KMS-11 (cell line): ENCODE measurements around the gene PRSS37.

ENCODE experiments used
- H2AFZ ChIP-seq: fragments of 200-600 bp; sonication (generic); 2 replicates; pipeline ENCODE4 v1.6.1; 2016; ENCODE audit warnings: antibody characterized with exemption, mixed run types, low read depth
- H3K27ac ChIP-seq: fragments of 200-600 bp; sonication (generic); 2 replicates; pipeline ENCODE4 v1.6.1; 2016; ENCODE audit warnings: mild to moderate bottlenecking, mixed run types
- H3K27me3 ChIP-seq: fragments of 200-600 bp; sonication (generic); 2 replicates; pipeline ENCODE4 v1.6.1; 2017; ENCODE audit warnings: mild to moderate bottlenecking, low read depth, mixed run types, moderate library complexity; ENCODE audit not compliant: insufficient read depth
- H3K36me3 ChIP-seq: fragments of 200-600 bp; sonication (generic); 2 replicates; pipeline ENCODE4 v1.6.1; 2017; ENCODE audit warnings: mild to moderate bottlenecking, mixed run types; ENCODE audit not compliant: insufficient read depth
- H3K4me1 ChIP-seq: fragments of 200-600 bp; sonication (generic); 2 replicates; pipeline ENCODE4 v1.6.1; 2016; ENCODE audit warnings: mild to moderate bottlenecking, low read depth, mixed run types; ENCODE audit not compliant: poor library complexity, severe bottlenecking
- H3K4me2 ChIP-seq: fragments of 200-600 bp; sonication (generic); 2 replicates; pipeline ENCODE4 v1.7.0; 2016; ENCODE audit warnings: mild to moderate bottlenecking, mixed run types
- H3K4me3 ChIP-seq: fragments of 200-600 bp; sonication (generic); IDR thresholded peaks from 2 replicates; pipeline ENCODE4 v1.6.1; 2017; ENCODE audit warnings: low read depth, low read length, mixed read lengths; ENCODE audit not compliant: insufficient read depth
- H3K79me2 ChIP-seq: fragments of 200-600 bp; sonication (generic); 2 replicates; pipeline ENCODE4 v1.6.1; 2016; ENCODE audit warnings: low read depth, mixed run types; ENCODE audit not compliant: insufficient read depth
- H3K9ac ChIP-seq: fragments of 200-600 bp; sonication (generic); 2 replicates; pipeline ENCODE4 v1.6.1; 2016; ENCODE audit warnings: mild to moderate bottlenecking, mixed run types
- H4K20me1 ChIP-seq: fragments of 200-600 bp; sonication (generic); 2 replicates; pipeline ENCODE4 v1.6.1; 2016; ENCODE audit warnings: mild to moderate bottlenecking, mixed run types; ENCODE audit not compliant: insufficient read depth
- TF ChIP-seq, protein P1 (sequence below): fragments of 200-600 bp; sonication (generic); conservative IDR thresholded peaks from 2 replicates; pipeline ENCODE4 v1.6.1; 2017; ENCODE audit warnings: low read depth, mild to moderate bottlenecking, antibody characterized with exemption, low read length, moderate library complexity, mixed read lengths

PRSS37 gene, protein sequence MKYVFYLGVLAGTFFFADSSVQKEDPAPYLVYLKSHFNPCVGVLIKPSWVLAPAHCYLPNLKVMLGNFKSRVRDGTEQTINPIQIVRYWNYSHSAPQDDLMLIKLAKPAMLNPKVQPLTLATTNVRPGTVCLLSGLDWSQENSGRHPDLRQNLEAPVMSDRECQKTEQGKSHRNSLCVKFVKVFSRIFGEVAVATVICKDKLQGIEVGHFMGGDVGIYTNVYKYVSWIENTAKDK

DNA sequence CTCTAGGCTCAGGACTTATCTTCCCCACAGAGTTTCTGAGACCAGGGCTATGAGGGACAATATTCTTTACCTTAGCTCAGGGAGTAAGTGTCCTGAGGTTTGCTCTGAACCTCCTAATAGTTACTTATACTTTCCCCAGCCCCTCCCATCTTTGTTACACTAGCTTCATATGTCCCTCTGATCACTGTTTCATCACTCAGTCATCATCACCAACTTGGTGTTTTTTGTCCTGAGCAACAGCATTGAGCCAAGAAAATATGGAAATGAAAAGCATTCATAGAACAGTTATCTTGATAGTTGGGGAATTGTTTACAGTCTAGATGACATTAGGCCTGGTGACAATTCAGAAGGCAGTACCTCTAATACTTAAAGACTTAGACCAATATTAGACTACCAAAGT, at the start of gene PRSS37:
Gene PRSS37 (minus strand): TSS at position 101 of the 400 bp plus-strand sequence. CDS start 436 bp downstream, outside the sequence.
- Histone ChIP-seq H3K9ac (no peak within 1 kb of the TSS), H3K4me3 (no peak within 1 kb of the TSS), H3K27ac (no peak within 1 kb of the TSS), H3K4me1 (no peaks in the 10 kb centered on the region), H3K4me2 (no peak within 1 kb of the TSS), H3K27me3 (no peaks in the 10 kb centered on the region), H2AFZ (no peak within 1 kb of the TSS), H3K36me3 (no peaks in the 10 kb centered on the region), H4K20me1 (no peaks in the 10 kb centered on the region), H3K79me2 (no peaks in the 10 kb centered on the region)
- TF ChIP-seq, protein P1, sequence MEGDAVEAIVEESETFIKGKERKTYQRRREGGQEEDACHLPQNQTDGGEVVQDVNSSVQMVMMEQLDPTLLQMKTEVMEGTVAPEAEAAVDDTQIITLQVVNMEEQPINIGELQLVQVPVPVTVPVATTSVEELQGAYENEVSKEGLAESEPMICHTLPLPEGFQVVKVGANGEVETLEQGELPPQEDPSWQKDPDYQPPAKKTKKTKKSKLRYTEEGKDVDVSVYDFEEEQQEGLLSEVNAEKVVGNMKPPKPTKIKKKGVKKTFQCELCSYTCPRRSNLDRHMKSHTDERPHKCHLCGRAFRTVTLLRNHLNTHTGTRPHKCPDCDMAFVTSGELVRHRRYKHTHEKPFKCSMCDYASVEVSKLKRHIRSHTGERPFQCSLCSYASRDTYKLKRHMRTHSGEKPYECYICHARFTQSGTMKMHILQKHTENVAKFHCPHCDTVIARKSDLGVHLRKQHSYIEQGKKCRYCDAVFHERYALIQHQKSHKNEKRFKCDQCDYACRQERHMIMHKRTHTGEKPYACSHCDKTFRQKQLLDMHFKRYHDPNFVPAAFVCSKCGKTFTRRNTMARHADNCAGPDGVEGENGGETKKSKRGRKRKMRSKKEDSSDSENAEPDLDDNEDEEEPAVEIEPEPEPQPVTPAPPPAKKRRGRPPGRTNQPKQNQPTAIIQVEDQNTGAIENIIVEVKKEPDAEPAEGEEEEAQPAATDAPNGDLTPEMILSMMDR: no peak

DNA sequence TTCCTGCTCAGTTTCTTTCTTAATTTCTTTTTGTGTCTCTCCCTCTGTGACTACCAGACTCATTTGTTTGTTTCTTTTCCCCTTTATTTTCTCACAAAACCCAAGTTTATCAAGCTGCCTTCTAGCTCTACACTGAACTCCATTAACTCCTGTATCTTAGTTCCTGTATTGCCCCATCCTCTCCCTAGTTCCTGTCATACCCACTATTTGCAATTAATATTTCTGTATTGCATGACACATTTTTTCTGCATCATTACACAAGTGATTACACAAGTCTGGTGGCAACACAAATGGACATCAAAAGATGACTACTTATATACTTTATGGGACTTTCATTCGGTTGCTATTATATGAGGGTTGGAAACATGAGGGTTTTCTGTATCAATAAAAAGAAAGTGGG, 48.0 kb upstream of the PRSS37 start:
- Histone ChIP-seq H3K4me2 (no peak overlapping the region), H3K27ac (no peak overlapping the region), H3K36me3 (no peaks in the 10 kb centered on the region), H3K79me2 (no peaks in the 10 kb centered on the region), H3K9ac (no peak overlapping the region), H4K20me1 (no peaks in the 10 kb centered on the region), H3K4me3 (no peak overlapping the region), H2AFZ (no peak overlapping the region), H3K4me1 (no peaks in the 10 kb centered on the region), H3K27me3 (no peaks in the 10 kb centered on the region)
- TF ChIP-seq, protein P1: no peak

DNA sequence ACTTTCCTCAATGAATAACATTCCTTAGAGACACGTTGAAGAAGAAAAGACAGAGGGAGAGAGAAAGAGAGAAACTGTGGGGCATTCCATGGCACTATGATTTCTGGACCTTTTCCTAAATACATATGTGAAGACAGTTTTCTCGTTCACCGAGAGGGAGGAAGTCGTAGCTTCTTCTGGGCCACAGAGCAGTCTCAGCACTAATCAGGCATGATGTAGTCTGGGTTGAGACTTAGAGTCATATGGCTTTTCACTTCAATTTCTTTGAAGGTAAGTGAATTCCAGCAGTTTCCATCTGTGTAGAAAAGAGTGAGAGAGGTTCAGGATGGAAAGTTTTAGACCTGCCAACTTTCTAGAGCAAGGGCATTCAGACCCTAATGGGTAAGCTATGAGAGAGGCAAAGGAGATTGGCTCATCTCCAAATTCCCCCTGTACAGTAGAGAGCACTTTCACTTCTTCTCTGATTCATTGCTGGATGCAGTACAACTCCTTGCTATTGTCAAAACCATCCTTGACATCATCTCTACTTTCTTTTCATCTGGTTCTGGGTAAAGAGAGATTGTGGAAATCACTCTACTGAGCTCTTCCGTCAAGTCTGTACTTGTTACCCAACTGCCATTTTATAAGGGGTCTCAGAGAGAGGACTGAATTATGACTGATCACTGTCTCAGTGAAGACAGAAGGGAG, 43.4 kb upstream of the PRSS37 start:
- H2AFZ ChIP-seq: no peak overlapping the region
- no peaks in the 10 kb centered on the region for H3K4me1 ChIP-seq
- H3K27ac ChIP-seq: no peak overlapping the region
- H4K20me1 ChIP-seq: no peaks in the 10 kb centered on the region
- H3K4me3 ChIP-seq: no peak overlapping the region
- H3K4me2 ChIP-seq: no peak overlapping the region
- H3K36me3 ChIP-seq: no peaks in the 10 kb centered on the region
- H3K79me2 ChIP-seq: no peaks in the 10 kb centered on the region
- no peak overlapping the region for H3K9ac ChIP-seq
- no peaks in the 10 kb centered on the region for H3K27me3 ChIP-seq
- TF ChIP-seq, protein P1: no peak

DNA sequence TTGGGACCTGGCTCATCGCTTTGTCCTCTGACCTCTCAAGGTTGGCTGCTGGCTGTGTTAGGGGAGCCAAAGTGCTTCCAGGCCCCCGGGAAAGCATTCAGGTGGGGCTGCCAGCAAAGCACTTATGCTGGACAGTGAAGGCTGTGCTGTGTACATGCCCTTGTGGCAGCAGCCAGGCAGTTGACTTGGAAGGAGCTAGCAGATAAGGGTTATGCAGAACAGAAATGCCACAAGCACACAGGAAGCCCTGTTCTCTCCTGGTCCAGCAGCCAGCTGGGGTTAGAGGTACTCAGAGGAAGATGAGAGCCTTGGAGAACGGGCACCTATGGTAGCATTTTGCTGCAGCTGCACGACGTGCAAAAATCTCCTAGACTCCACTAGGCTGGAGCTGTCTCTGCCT, 39.7 kb upstream of the PRSS37 start:
- TF ChIP-seq, protein P1: no peak
- Histone ChIP-seq H3K9ac (no peak overlapping the region), H3K4me1 (no peaks in the 10 kb centered on the region), H3K27me3 (no peaks in the 10 kb centered on the region), H3K36me3 (no peaks in the 10 kb centered on the region), H3K4me2 (no peak overlapping the region), H3K4me3 (no peak overlapping the region), H2AFZ (no peak overlapping the region), H3K79me2 (no peaks in the 10 kb centered on the region), H4K20me1 (no peaks in the 10 kb centered on the region), H3K27ac (no peak overlapping the region)
